ENCODE measurements around the gene ZNHIT3.

ZNHIT3 gene

DNA sequence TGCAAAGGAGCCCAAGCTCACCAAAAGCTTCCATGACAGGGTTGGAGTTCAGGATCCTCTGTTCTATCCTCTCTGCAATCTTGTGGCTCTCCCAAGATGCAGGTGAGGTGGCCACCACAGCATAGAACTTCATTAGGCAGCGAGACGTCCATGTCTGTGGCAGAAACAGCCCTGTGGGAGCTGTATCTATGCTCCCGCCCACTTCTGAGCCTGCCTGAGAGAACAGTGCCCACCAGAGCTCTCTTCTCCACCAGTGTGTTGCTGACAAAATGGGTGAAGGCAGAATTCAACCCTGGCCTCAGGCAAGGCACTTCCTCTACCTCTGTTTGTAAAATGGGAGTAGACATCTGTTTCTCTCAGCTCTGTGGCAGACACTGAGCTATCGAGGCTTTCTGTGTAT, 29.4 kb downstream of the ZNHIT3 start:
- DNase-seq = no peak

DNA sequence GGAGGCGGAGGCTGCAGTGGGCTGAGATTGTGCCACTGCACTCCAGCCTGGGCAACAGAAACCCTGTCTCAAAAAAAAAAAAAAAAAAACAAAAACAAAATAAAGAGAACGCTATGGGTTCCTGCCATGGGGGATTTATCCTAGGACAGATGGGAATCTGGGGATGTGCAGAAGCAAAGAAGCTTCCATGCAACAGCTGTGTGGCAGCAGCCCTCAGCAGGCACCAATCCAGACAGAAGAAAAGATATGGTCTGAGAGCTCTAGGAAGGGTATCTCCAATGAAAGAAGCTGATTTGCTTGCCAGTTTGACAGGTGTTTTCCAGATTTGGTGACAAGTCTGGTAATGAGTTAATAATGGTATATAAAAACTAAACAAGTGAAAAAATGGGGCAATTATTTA, 36.6 kb downstream of the ZNHIT3 start:
- DNase-seq = no peak

DNA sequence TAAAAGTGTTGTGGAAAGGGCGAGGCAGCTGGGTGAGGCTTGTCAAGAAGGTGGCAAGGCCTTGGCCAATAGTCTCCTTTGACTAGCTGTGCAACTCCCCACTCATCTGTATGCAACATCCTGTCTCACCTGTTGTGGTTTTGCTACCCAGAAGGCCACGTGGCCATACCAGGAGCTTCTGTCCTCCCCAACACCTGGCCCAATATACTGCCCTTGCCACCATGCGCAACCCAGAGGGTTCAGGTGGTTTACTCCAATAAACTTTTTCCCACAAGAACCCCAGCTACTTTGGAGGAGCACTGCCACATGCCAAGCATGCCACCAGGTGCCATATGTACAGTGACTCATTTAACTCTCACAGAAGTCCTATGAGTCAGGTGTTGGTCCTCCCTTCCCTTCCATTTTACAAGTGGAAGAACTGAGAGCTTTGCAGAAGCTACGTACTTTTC, 38.0 kb downstream of the ZNHIT3 start:
- DNase-seq = peak; percentile 24

DNA sequence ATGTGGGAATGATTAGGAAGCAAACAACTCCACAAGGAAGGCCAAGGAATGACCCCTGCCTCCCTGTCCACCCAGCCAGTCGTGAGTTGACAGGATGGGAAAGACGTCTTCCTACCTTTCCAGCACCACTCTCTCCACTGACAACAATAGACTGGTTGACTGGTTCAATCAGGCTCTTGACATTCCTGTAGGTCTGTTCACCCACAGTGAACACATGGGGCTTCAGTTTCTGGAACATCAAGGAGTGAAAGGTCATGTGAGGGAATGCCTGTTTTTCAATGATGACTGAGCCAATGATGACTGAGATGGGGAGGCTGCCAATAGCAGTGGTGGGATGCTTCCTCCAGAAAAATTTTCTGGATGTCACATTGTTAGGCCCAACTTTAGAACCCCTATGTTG, 38.6 kb downstream of the ZNHIT3 start:
- DNase-seq = no peak

DNA sequence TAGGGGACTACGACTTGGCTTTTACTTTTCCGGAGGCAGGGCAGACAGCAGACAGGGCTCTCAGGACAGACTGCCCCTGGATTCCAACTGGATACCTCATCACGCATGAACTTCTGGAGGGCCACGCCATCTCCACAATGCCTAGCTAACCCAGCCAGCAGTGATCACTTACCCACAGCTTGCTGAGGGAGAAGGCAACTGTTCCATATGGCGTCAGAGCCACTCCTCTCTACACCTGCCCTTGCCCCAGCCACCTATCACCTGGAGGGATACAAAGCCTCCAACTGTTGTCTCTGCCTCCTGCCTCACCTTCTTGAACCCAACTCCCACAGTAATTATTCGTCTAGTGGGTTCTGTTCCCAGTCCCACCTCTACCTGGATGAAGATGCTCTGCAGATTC, 39.4 kb downstream of the ZNHIT3 start:
- no peak for DNase-seq

DNA sequence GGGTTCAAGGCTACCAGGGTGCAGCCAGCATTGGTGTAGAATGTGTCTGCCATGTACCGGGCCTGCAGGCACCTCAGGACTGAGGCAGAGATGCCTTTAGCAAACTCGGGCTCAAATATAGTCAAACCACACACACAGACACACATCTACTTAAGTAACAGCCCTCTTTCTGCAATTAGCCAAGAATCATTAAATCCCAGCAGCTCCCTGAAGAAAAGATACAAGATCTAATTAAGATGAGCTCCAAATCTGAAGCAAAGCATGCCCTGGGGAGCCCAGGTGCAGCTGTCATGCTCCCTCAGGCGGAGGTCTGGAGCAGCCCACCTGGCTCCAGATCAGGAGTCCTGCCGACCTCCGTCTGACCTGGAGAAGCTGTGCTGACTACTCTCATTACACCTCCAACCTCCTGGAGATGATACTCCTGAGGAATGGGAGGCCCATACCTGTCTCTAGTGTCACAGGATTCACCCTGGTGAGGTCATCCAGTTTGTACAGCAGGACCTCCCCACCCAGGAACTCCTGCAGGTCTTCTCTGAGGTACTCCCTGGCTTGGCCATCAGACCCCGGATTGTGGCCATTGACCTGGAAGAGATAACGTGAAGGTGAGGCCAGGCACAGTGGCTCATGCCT, 41.3 kb downstream of the ZNHIT3 start:
- DNase-seq = no peak

DNA sequence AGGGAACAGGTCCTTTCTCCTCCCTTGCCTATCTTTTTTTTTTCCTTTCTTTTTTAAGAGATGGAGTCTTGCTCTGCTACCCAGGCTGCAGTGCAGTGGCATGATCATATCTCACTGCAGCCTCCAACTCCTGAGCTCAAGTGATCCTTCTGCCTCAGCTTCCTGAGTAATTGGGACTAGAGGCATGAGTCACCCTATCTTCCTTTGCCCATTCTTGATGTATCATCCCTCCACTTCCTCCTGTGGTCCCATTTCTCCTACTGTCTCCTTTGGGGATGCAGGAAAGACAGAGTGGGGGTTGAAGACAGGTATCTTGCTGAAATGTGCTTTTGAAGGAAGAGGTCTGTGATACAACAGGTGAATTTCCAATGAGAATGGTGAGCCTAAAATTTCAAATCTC, 42.6 kb downstream of the ZNHIT3 start:
- DNase-seq = no peak

DNA sequence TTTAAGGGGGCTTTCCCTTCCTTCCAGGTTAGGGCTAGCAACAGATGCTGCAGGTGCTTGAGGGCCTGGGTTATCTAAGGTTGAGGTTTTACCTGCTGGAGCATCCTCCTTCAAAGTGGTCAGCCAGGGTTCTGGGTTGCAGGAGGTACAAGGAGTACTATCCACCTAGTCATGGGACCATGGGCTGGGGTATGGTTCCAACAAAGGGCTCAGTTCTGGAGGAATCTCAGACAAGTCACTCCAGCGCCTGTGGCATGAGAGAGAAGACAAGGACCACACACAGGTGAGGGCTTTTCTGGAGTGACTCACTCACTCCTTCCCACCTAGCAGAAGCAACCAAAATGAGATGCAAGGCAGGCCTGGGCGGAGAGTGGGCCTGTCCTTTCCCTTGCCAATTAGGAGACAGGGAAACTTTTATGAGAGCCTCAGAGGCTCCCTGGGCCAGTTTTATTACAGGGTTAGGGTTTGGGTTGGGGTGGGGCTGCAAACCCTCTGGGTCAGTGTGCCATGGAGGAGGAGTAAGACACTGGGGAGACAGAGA, 46.0 kb downstream of the ZNHIT3 start:
- DNase-seq = no peak

DNA sequence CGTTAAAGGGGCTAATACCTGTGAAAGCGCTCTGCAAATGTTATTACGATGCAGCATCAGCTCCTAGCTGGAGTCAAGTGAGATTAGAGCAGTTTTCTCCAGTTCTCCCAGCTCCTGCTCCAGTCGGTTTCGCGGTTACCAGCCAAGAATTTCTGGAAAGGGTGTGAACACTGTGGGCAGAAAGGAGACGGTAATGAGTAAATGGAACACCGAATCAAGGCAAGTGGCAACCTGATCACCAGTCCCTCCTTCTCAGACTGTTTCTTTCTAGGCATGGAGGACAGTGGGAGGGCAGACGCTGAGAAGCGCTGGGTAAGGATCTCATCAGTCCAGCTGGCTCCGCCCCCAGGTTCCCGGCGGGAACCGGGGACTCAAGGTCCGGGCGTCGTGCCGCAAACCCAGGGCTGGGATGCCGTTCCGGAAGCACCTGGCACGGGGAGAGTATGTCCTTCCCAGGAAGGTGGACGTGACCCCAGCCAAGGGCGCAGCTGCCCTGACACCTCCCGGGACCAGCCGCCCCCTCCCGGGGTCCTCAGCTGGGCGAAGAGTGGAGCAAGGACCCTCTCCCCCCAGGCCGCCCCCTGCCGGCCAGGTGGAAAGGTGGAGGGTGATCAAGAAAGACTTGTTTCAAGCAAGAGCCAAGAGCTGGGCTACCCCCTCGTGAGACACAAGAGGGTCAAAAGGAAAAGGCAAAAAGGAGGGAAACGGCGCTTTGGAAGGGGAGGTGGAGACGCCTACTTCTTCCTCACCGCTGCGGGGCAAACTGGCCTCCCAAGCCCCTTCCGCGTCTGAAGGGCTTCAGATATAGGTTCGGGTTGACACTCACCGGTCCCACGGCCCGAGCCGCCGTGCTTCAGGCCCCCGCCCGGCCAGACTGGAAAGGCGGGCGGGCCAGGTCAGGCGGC, 47.7 kb downstream of the ZNHIT3 start:
- DNase-seq = peak; percentile 48

DNA sequence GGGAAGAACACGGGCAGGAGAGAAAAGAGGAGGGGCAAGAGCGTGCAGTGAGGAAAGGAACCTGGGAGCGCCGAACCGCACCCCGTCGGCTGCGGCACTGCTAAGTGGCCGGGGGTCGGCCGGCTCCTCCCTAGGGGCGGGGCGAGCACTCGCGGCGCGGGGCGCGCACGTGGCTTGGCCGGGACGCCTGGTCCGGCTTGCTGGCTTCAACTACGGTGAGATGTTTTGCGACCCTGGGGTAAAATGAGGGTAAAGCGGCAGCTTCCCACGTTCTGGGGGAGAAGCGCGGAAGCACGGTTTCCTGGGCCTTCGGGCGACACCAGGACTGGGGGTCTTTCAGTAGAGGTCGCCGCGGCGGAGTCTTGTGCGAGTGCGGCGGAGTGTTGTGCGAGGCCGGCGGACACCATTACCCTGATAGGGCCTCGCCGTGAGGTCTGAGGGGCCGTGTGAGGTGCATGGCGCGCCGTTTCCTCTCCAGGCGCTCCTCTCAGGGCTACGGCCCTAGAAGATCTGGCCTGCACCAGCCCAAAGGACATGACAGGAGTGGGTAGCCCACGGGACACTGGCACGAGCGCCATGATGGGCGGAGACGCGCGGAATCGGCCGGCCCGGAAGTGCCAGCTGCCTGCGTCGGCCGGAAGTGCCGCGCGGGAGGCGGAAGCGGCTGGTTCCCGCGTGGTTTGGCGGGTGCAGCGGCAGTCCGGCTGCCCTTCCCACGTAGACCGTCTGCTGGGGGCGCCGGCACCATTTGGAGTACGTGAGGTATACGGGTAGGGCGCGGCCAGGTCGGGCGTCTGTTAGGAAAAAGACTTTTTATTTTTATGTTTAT, 48.6 kb downstream of the ZNHIT3 start, which contains the start of the genes MYO19 and PIGW:
Gene MYO19, minus strand, starts transcription at position 29 of the 829 bp plus-strand sequence. CDS start 2,330 bp downstream, outside the sequence.
Gene PIGW, plus strand, starts transcription at position 148 of the 829 bp plus-strand sequence. CDS start 2,115 bp downstream, outside the sequence.
- DNase-seq = peak; percentile 89

DNA sequence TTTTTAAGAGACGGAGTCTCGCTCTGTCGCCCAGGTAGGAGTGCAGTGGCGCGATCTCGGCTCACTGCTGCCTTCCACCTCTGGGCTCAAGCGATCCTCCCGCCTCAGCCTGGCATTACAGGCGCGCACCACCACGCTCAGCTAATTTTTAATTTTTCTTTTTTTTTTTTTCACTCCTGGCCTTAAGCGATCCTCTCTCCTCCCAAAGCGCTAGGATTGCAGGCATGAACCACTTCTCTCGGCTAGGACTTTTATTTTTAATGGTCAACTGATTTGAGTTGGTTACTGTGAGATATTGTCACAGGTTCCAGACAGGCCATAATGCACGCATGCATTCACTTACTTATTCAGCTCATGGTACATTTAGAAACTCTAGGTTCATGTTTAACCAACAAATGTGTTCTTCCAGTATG, 49.2 kb downstream of the ZNHIT3 start:
- DNase-seq = no peak

DNA sequence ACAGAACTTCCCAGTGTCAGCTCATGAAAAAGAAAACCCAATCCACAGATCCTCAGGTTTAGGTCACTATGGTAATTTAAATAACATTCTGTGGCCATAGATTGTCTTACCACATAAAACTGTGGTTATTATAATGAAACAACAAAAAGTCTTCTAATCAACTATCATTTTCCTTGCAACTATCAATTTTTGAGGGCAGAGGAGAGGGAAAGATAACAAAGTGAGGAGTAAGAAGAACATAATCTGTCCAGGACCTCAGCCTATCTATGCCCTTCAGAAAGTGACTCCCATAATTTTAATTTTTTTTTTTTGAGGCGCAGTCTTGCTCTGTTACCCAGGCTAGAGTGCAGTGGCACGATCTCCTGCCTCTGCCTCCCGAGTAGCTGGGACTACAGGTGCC, 54.2 kb downstream of the ZNHIT3 start:
- DNase-seq = no peak

DNA sequence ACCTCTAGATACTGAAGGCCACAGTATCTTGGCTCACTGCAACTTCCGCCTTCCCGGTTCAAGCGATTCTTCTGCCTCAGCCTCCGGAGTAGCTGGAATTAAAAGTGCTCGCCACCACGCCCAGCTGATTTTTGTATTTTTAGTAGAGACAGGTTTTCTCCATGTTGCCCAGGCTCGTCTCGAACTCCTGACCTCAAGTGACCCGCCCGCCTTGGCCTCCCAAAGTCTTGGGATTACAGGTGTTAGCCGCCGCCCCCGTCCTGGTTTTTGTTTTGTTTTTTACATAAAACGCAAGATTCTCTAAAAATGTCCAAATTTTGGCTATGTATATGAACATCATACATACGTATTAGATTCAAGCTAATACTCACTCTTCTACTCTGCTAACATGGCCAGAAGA, 56.3 kb downstream of the ZNHIT3 start:
- DNase-seq = no peak

DNA sequence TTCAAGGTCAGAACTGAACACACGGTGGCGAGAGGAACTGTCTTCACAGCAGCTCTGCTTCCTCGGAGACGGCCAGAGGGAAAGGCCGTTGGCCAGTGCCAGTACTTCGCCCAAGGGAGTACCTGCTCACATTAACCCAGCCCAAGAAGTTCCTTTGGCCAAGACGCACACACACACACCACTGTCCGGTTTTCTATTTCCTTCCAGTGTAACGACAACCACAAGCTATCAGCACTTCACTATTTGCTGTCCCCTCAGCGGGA, 57.5 kb downstream of the ZNHIT3 start:
- no peak for DNase-seq

DNA sequence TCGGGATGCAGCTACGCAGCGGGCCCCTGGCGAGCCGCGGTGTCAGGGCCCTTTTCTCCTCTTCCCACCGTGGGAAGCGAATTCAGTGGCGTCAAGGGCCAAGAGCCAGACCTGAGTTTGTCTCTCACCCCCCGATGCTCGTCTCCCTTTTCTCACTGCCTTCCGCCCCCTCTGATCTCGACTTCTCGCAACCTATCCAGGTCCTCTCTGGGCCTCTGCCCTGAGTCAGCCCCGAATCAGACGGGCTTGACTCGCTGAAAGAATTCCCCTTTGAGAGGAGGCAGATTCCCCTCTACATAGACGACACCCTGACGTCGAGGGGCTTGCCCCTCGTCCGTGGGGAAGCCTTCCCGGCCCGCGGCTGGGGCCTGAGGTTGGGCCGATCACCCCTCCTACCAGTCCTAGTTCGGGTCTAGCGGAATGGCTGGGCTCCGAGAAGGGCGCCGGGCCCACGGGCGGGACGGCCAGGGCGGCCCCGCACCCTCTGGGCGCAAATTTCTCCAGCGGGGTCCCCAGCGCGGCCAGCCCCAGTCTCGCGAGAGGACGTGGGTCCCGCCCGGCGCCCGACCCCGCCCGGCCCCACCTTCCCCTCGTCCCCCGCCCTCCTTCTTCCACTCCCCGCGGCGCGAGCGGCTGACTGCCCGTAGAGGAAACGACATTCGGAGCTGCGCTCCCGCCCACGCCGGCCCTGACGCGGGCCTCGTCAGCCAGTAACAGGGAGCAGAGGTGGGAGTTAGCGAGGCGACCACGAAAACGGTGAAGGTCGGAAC, 58.0 kb downstream of the ZNHIT3 start, which contains the start of gene GGNBP2:
Gene GGNBP2, plus strand, starts transcription at position 613 of the 770 bp plus-strand sequence. CDS start 806 bp downstream, outside the sequence.
- DNase-seq = peak; percentile 90

DNA sequence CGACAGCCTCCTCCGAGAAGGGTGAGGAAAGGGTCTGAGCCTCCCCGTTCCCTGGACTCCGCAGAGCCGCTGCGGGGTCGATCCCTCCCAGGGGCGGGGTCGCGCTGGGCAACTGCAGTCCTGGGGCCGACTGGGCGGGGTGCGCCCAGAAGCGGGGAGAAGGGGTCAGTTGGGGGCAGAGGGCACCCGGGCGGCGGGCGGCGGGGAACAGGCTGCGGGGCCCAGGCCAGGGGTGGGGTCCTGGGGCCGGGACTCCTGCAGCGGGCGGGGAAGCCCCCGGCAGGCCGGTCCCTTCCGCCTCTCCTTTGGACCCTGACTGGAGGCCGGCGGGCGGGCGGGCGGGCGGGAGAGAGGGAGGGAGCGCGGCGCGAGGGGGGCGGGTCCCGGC, 58.6 kb downstream of the ZNHIT3 start:
- no peak for DNase-seq

Measured in stimulated activated CD4-positive, alpha-beta T cell treated with anti-CD3 and anti-CD28 coated beads, Interleukin-1b, Interleukin-23, amount 100 ng/mL, for 48 hours (primary cell).